Naive B cell (primary cell): ENCODE data around the gene GFRA4. TPM values are rescaled to one million over a fixed set of nuclear protein-coding genes. Genes with fewer than 3 reads are reported as not detected.

Experiments used
- ATAC-seq, 2 donors: fragments of 150-1000 bp; cut with Tn5 transposase; 2 replicates each; pipeline ENCODE4 v1.10.0; 2021; ENCODE audit warnings: low read depth in 2 of 2, mild to moderate bottlenecking in 2 of 2, moderate library complexity in 2 of 2
- DNase-seq: peaks from one replicate; pipeline ENCODE4 v3.0.0; 2022
- H3K27ac Mint-ChIP-seq, 6 donors: one replicate each; pipeline ENCODE4 v1.8.0; 2020 to 2022; ENCODE audit warnings: mild to moderate bottlenecking in 6 of 6, mixed read lengths in 6 of 6, moderate library complexity in 5 of 6, inconsistent platforms in 2 of 6
- H3K27me3 Mint-ChIP-seq, 3 donors: one replicate each; pipeline ENCODE4 v1.8.0; 2021 to 2022; ENCODE audit warnings: mixed read lengths in 3 of 3, mild to moderate bottlenecking in 1 of 3
- H3K36me3 Mint-ChIP-seq, 2 donors: one replicate each; pipeline ENCODE4 v1.8.0; 2020 to 2022; ENCODE audit warnings: mixed read lengths in 2 of 2, inconsistent platforms in 1 of 2, mild to moderate bottlenecking in 1 of 2
- H3K4me1 Mint-ChIP-seq, 3 donors: one replicate each; pipeline ENCODE4 v1.8.0; 2020 to 2022; ENCODE audit warnings: mixed read lengths in 3 of 3, inconsistent platforms in 1 of 3, mild to moderate bottlenecking in 1 of 3, moderate library complexity in 1 of 3
- H3K4me3 Mint-ChIP-seq, 8 donors: one replicate each; pipeline ENCODE4 v1.8.0; 2020 to 2022; ENCODE audit warnings: mild to moderate bottlenecking in 8 of 8, mixed read lengths in 8 of 8, moderate library complexity in 8 of 8, inconsistent platforms in 2 of 8
- H3K9me3 Mint-ChIP-seq, 7 donors: one replicate each; pipeline ENCODE4 v1.8.0; 2020 to 2022; ENCODE audit warnings: mixed read lengths in 7 of 7, mild to moderate bottlenecking in 5 of 7, inconsistent platforms in 2 of 7, moderate library complexity in 1 of 7
- polyA plus RNA-seq, 6 donors: library from polyadenylated mRNA; unstranded; fragments of 300-500 nt; fragmentation: Illumina TruSeq; gene quantifications; one replicate each; pipeline ENCODE4 v1.2.3, GENCODE V29; 2021; ENCODE audit warnings: low read depth in 6 of 6

GFRA4 gene
- polyA plus RNA-seq, 6 donors from 2014 or later, result not detected

- Mint-ChIP-seq H3K4me1 (peaks cover 0 to 7% (median 6%) of the 10 kb centered on the region in 3 donors), H3K27ac (peak overlapping the region in 1 of 6 donors; percentile 76)
- ATAC-seq, result no peak
These were observed 11.0 kb downstream of the GFRA4 start for GRCh38 chr20:3652221-3652620.

GRCh38 chr20:3651204-3651962 is 11.8 kb downstream of the GFRA4 start:
- Mint-ChIP-seq H3K4me3 (no peak overlapping the region), H3K4me1 (peaks cover 0 to 7% (median 6%) of the 10 kb centered on the region in 3 donors), H3K27me3 (no peaks in the 10 kb centered on the region), H3K9me3 (peaks cover 0 to 8% (median 3%) of the 10 kb centered on the region in 7 donors), H3K27ac (peak overlapping the region in 1 of 6 donors; percentile 87), H3K36me3 (peaks cover 8 to 11% of the 10 kb centered on the region in 2 donors)
- DNase-seq (no peak), ATAC-seq (no peak)

More at GRCh38 chr20:3652221-3652620, 11.0 kb downstream of the GFRA4 start:
- DNase-seq, result no peak
- Mint-ChIP-seq H3K9me3 (peaks cover 0 to 8% (median 3%) of the 10 kb centered on the region in 7 donors), H3K36me3 (peaks cover 6 to 8% of the 10 kb centered on the region in 2 donors), H3K4me3 (no peak overlapping the region), H3K27me3 (peaks cover 0 to 2% (median 0%) of the 10 kb centered on the region in 3 donors)

GRCh38 chr20:3648951-3649350 is 14.2 kb downstream of the GFRA4 start:
- peaks cover 0 to 7% (median 3%) of the 10 kb centered on the region in 7 donors for H3K9me3 Mint-ChIP-seq
- H3K27ac Mint-ChIP-seq, result peak overlapping the region in 1 of 6 donors; percentile 26
- H3K4me1 Mint-ChIP-seq, result peaks cover 0 to 7% (median 6%) of the 10 kb centered on the region in 3 donors
- no peak overlapping the region for H3K4me3 Mint-ChIP-seq
- peaks cover 20 to 22% of the 10 kb centered on the region in 2 donors for H3K36me3 Mint-ChIP-seq
- no peak for ATAC-seq
- DNase-seq, result no peak
- H3K27me3 Mint-ChIP-seq, result no peaks in the 10 kb centered on the region

- peak overlapping the region in 1 of 6 donors; percentile 4 for H3K27ac Mint-ChIP-seq
- ATAC-seq (no peak), DNase-seq (no peak)
- H3K36me3 Mint-ChIP-seq, result peaks cover 16 to 24% of the 10 kb centered on the region in 2 donors
- H3K4me3 Mint-ChIP-seq, result no peak overlapping the region
- H3K4me1 Mint-ChIP-seq, result peaks cover 0 to 6% (median 3%) of the 10 kb centered on the region in 3 donors
- H3K9me3 Mint-ChIP-seq, result no peaks in the 10 kb centered on the region
- H3K27me3 Mint-ChIP-seq, result no peaks in the 10 kb centered on the region
These were observed 15.7 kb downstream of the GFRA4 start for GRCh38 chr20:3647473-3647872.

GRCh38 chr20:3646651-3647050 is 16.5 kb downstream of the GFRA4 start:
- ATAC-seq, result no peak
- Mint-ChIP-seq H3K27ac (peak overlapping the region in 2 of 6 donors; percentile 54 to 55), H3K4me3 (no peak overlapping the region), H3K27me3 (no peaks in the 10 kb centered on the region), H3K4me1 (peaks cover 0 to under 1% (median 0%) of the 10 kb centered on the region in 3 donors), H3K9me3 (no peaks in the 10 kb centered on the region), H3K36me3 (peaks cover 22 to 27% of the 10 kb centered on the region in 2 donors)
- no peak for DNase-seq

GRCh38 chr20:3646067-3646440 is 17.1 kb downstream of the GFRA4 start:
- Mint-ChIP-seq H3K36me3 (peaks cover 22 to 28% of the 10 kb centered on the region in 2 donors), H3K4me3 (no peak overlapping the region), H3K9me3 (no peaks in the 10 kb centered on the region), H3K27ac (no peak overlapping the region), H3K27me3 (no peaks in the 10 kb centered on the region), H3K4me1 (no peaks in the 10 kb centered on the region)
- DNase-seq (no peak), ATAC-seq (no peak)

GRCh38 chr20:3645309-3646066 is 17.7 kb downstream of the GFRA4 start:
- H3K9me3 Mint-ChIP-seq, result peaks cover 0 to 2% (median 0%) of the 10 kb centered on the region in 7 donors
- no peak for DNase-seq

GRCh38 chr20:3640259-3640658 is 22.9 kb downstream of the GFRA4 start:
- Mint-ChIP-seq H3K4me3 (no peak overlapping the region), H3K36me3 (peaks cover 29 to 40% of the 10 kb centered on the region in 2 donors), H3K27ac (no peak overlapping the region), H3K9me3 (peaks cover 0 to 4% (median 0%) of the 10 kb centered on the region in 7 donors), H3K27me3 (no peaks in the 10 kb centered on the region), H3K4me1 (no peaks in the 10 kb centered on the region)
- no peak for DNase-seq
- ATAC-seq, result no peak

More at GRCh38 chr20:3645309-3646066, 17.7 kb downstream of the GFRA4 start:
- H3K27ac Mint-ChIP-seq, result no peak overlapping the region
- H3K4me3 Mint-ChIP-seq, result no peak overlapping the region
- H3K36me3 Mint-ChIP-seq, result peaks cover 27 to 34% of the 10 kb centered on the region in 2 donors
- no peaks in the 10 kb centered on the region for H3K4me1 Mint-ChIP-seq
- no peaks in the 10 kb centered on the region for H3K27me3 Mint-ChIP-seq
- no peak for ATAC-seq

- Mint-ChIP-seq H3K9me3 (peaks cover 0 to 3% (median 0%) of the 10 kb centered on the region in 7 donors), H3K4me3 (no peak overlapping the region), H3K4me1 (no peaks in the 10 kb centered on the region), H3K27ac (no peak overlapping the region), H3K27me3 (no peaks in the 10 kb centered on the region), H3K36me3 (peaks cover 12 to 20% of the 10 kb centered on the region in 2 donors)
- DNase-seq (no peak), ATAC-seq (no peak)
These were observed 27.9 kb downstream of the GFRA4 start for GRCh38 chr20:3635346-3635745.

- peak overlapping the region in 1 of 6 donors; percentile 62 for H3K27ac Mint-ChIP-seq
- DNase-seq (no peak), ATAC-seq (no peak)
- H3K4me1 Mint-ChIP-seq, result no peaks in the 10 kb centered on the region
- no peaks in the 10 kb centered on the region for H3K9me3 Mint-ChIP-seq
- H3K36me3 Mint-ChIP-seq, result peaks cover 13 to 22% of the 10 kb centered on the region in 2 donors
- H3K4me3 Mint-ChIP-seq, result no peak overlapping the region
- no peaks in the 10 kb centered on the region for H3K27me3 Mint-ChIP-seq
These were observed 29.2 kb downstream of the GFRA4 start for GRCh38 chr20:3633913-3634478.

- Mint-ChIP-seq H3K27me3 (no peaks in the 10 kb centered on the region), H3K27ac (no peak overlapping the region), H3K36me3 (peaks cover 18% of the 10 kb centered on the region in 2 donors), H3K9me3 (no peaks in the 10 kb centered on the region), H3K4me1 (no peaks in the 10 kb centered on the region), H3K4me3 (no peak overlapping the region)
- no peak for DNase-seq
- ATAC-seq, result no peak
These were observed 30.7 kb downstream of the GFRA4 start for GRCh38 chr20:3632311-3633004.

GRCh38 chr20:3631534-3631933 is 31.7 kb downstream of the GFRA4 start:
- Mint-ChIP-seq H3K4me1 (no peaks in the 10 kb centered on the region), H3K27ac (no peak overlapping the region), H3K36me3 (peaks cover 18 to 24% of the 10 kb centered on the region in 2 donors), H3K4me3 (no peak overlapping the region), H3K9me3 (no peaks in the 10 kb centered on the region), H3K27me3 (no peaks in the 10 kb centered on the region)
- DNase-seq, result no peak
- no peak for ATAC-seq

GRCh38 chr20:3630429-3630828 is 32.8 kb downstream of the GFRA4 start:
- Mint-ChIP-seq H3K27me3 (no peaks in the 10 kb centered on the region), H3K4me3 (no peak overlapping the region), H3K36me3 (peaks cover 18 to 24% of the 10 kb centered on the region in 2 donors), H3K4me1 (no peaks in the 10 kb centered on the region), H3K9me3 (no peaks in the 10 kb centered on the region), H3K27ac (peak overlapping the region in 1 of 6 donors; percentile 68)
- DNase-seq, result no peak
- ATAC-seq, result no peak
